IMR-90 (cell line): ENCODE results near the gene PRKCB. TPM values are rescaled to one million over a fixed set of nuclear protein-coding genes. Genes with fewer than 3 reads are reported as not detected.

Experiments used
- ATAC-seq: fragments of 200-7000 bp; cut with Tn5 transposase; 2 replicates; pipeline ENCODE4 v1.9.1; 2020; ENCODE audit warnings: low read depth, mild to moderate bottlenecking, moderate library complexity
- BruUV-seq: library from RNA; stranded (reverse); fragments of 400-500 nt; replicated peaks from 2 replicates; lab custom pipeline; 2021; lab: Mats Ljungman, UMichigan
- CTCF ChIA-PET: fragments of 300-600 bp; formaldehyde crosslinking; extraction: SDS; loops from one replicate; lab custom pipeline; 2021; ENCODE audit warnings: antibody characterized with exemption; lab: Yijun Ruan, JAX
- POLR2A ChIA-PET: fragments of 300-600 bp; sonication (Branson Sonifier 250); formaldehyde crosslinking; loops from one replicate; lab custom pipeline; 2022; ENCODE audit warnings: antibody characterized with exemption; ENCODE audit not compliant: unreplicated experiment; lab: Charles Lee
- DNase-seq: peaks from one replicate; pipeline ENCODE4 v3.0.0; 2013
- H2AFZ ChIP-seq: replicated peaks from 2 replicates; pipeline ENCODE3; 2013; ENCODE audit warnings: low read length, mild to moderate bottlenecking; ENCODE audit not compliant: poor library complexity
- H2AK5ac ChIP-seq: 2 replicates; pipeline ENCODE4 v1.6.1; 2013; ENCODE audit warnings: low read depth, low read length, inconsistent platforms
- H2AK9ac ChIP-seq: replicated peaks from 2 replicates; pipeline ENCODE3; 2013; ENCODE audit warnings: mild to moderate bottlenecking, low read depth, low read length, moderate library complexity; ENCODE audit not compliant: poor library complexity
- H2BK120ac ChIP-seq: 2 replicates; pipeline ENCODE4 v1.6.1; 2013; ENCODE audit warnings: low read depth, low read length, inconsistent platforms
- H2BK15ac ChIP-seq: 3 replicates; pipeline ENCODE4 v1.6.1; 2013; ENCODE audit warnings: low read depth, low read length, inconsistent platforms
- H2BK20ac ChIP-seq: 2 replicates; pipeline ENCODE4 v1.6.1; 2013; ENCODE audit warnings: low read depth, mild to moderate bottlenecking, inconsistent platforms, low read length, moderate library complexity
- H2BK5ac ChIP-seq: 2 replicates; pipeline ENCODE4 v1.6.1; 2013; ENCODE audit warnings: mild to moderate bottlenecking, low read depth, low read length, inconsistent platforms; ENCODE audit not compliant: poor library complexity, severe bottlenecking
- H3K14ac ChIP-seq: replicated peaks from 2 replicates; pipeline ENCODE4 v1.6.1; 2013; ENCODE audit warnings: low read depth, low read length, inconsistent platforms
- H3K18ac ChIP-seq: 2 replicates; pipeline ENCODE4 v1.6.1; 2013; ENCODE audit warnings: low read depth, low read length, control low read depth
- H3K23ac ChIP-seq: 2 replicates; pipeline ENCODE4 v1.6.1; 2013; ENCODE audit warnings: low read depth, low read length, inconsistent platforms
- H3K27ac ChIP-seq: 2 replicates; pipeline ENCODE4 v1.5.1; 2013; ENCODE audit warnings: mild to moderate bottlenecking, control low read depth, low read length; ENCODE audit not compliant: insufficient read depth
- H3K27me3 ChIP-seq: 2 replicates; pipeline ENCODE4 v1.6.1; 2013; ENCODE audit warnings: low read length; ENCODE audit not compliant: control insufficient read depth, insufficient read depth
- H3K36me3 ChIP-seq: 2 replicates; pipeline ENCODE4 v1.6.1; 2013; ENCODE audit warnings: low read length, mixed read lengths; ENCODE audit not compliant: control insufficient read depth, insufficient read depth
- H3K4ac ChIP-seq: 2 replicates; pipeline ENCODE4 v1.6.1; 2013; ENCODE audit warnings: low read depth, low read length, inconsistent platforms
- H3K4me1 ChIP-seq: 2 replicates; pipeline ENCODE4 v1.6.1; 2013; ENCODE audit warnings: low read length, mixed read lengths; ENCODE audit not compliant: control insufficient read depth, insufficient read depth
- H3K4me2 ChIP-seq: 2 replicates; pipeline ENCODE4 v1.6.1; 2013; ENCODE audit warnings: low read depth, mild to moderate bottlenecking, control low read depth, low read length, moderate library complexity
- H3K4me3 ChIP-seq: 2 replicates; pipeline ENCODE4 v1.5.1; 2013; ENCODE audit warnings: low read depth, mild to moderate bottlenecking, control low read depth, low read length, moderate library complexity; ENCODE audit not compliant: insufficient read depth
- H3K56ac ChIP-seq: 2 replicates; pipeline ENCODE4 v1.6.1; 2013; ENCODE audit warnings: low read length, inconsistent platforms; ENCODE audit not compliant: insufficient read depth; ENCODE audit errors: extremely low read depth
- H3K79me1 ChIP-seq, 2 experiments: 2 replicates each; pipeline ENCODE4 v1.6.1; 2013; ENCODE audit warnings: low read length in 2 of 2, inconsistent platforms in 1 of 2, low read depth in 1 of 2
- H3K9ac ChIP-seq: 2 replicates; pipeline ENCODE4 v1.6.1; 2013; ENCODE audit warnings: low read depth, low read length, control low read depth
- H3K9me1 ChIP-seq: 2 replicates; pipeline ENCODE4 v1.6.1; 2013; ENCODE audit warnings: low read length, inconsistent platforms; ENCODE audit not compliant: insufficient read depth
- H3K9me3 ChIP-seq: 2 replicates; pipeline ENCODE4 v1.6.1; 2013; ENCODE audit warnings: low read length; ENCODE audit not compliant: control insufficient read depth, insufficient read depth
- H4K20me1 ChIP-seq: 2 replicates; pipeline ENCODE4 v1.6.1; 2013; ENCODE audit warnings: low read length, inconsistent platforms; ENCODE audit not compliant: insufficient read depth
- H4K5ac ChIP-seq: 2 replicates; pipeline ENCODE4 v1.6.1; 2013; ENCODE audit warnings: mild to moderate bottlenecking, low read depth, low read length, control low read depth
- H4K8ac ChIP-seq, 2 experiments: 2 replicates each; pipeline ENCODE4 v1.6.1; 2013; ENCODE audit warnings: low read depth in 2 of 2, low read length in 2 of 2, control low read depth in 1 of 2, inconsistent platforms in 1 of 2
- H4K91ac ChIP-seq: 2 replicates; pipeline ENCODE4 v1.6.1; 2013; ENCODE audit warnings: low read depth, low read length, inconsistent platforms; ENCODE audit not compliant: insufficient read depth
- BHLHE40 ChIP-seq: fragments of 150-350 bp; IDR thresholded peaks from 2 replicates; pipeline ENCODE4 v1.6.1; 2016; ENCODE audit warnings: mild to moderate bottlenecking, low read depth, low read length
- CEBPB ChIP-seq: IDR thresholded peaks from 2 replicates; pipeline ENCODE4 v1.6.1; 2012; ENCODE audit warnings: low read depth, low read length, improper control_type of control experiment
- CTCF ChIP-seq: conservative IDR thresholded peaks from 2 replicates; pipeline ENCODE4 v1.5.1; 2012; ENCODE audit warnings: mild to moderate bottlenecking, low read depth, low read length, improper control_type of control experiment
- MAFK ChIP-seq: IDR thresholded peaks from 2 replicates; pipeline ENCODE4 v1.6.1; 2012; ENCODE audit warnings: low read depth, low read length, improper control_type of control experiment
- POLR2A ChIP-seq: IDR thresholded peaks from 2 replicates; pipeline ENCODE4 v1.6.1; 2012; ENCODE audit warnings: mild to moderate bottlenecking, low read depth, low read length
- WGBS, 2 experiments: methylation state at CpG; one replicate each; pipeline versions ENCODE4 v1.1.5 to v1.1.7; 2013; ENCODE audit warnings: missing lambda C conversion rate in 2 of 2; ENCODE audit not compliant: insufficient read length in 1 of 2; ENCODE audit errors: extremely low coverage in 2 of 2; 5-methylcytosine and 5-hydroxymethylcytosine counted together
- dilution Hi-C: fragments of 300-500 bp; cut with HindIII; formaldehyde crosslinking; loops from one replicate; pipeline ENCODE4 v1.14.3; 2018; ENCODE audit warnings: low sequenced_read_pairs; ENCODE audit not compliant: unreplicated experiment
- in situ Hi-C: fragments of 300-500 bp; cut with MboI; formaldehyde crosslinking; loops from 3 replicates; pipeline ENCODE4 v1.14.3; 2019; ENCODE audit warnings: low sequenced_read_pairs, inconsistent platforms, mixed read lengths
- intact Hi-C: fragments of 100-400 bp; cut with micrococcal nuclease; formaldehyde crosslinking; loops from 2 replicates; pipeline ENCODE4 v1.10.0; 2022
- polyA plus RNA-seq, 3 experiments: library from polyadenylated mRNA; depleted of rRNA; stranded (reverse); fragments of >200 nt; gene quantifications; 2 replicates each; pipeline ENCODE4 v1.2.3, GENCODE V29; 2012; ENCODE audit warnings: low replicate concordance in 1 of 3
- total RNA-seq: library from RNA; depleted of rRNA; stranded (reverse); fragments of >200 nt; gene quantifications from 2 replicates; pipeline ENCODE4 v1.2.3, GENCODE V29; 2012

Gene PRKCB
- total and polyA plus RNA-seq, 2 of the 4 experiments (the other 2 are of a cell fraction): under 0.01 TPM; not detected in 1

GRCh38 chr16:23945243-23945642, 109.5 kb downstream of the PRKCB start:
- H4K20me1 ChIP-seq: no peaks in the 10 kb centered on the region
- no peak overlapping the region for H2BK15ac ChIP-seq
- H3K27ac ChIP-seq: no peak overlapping the region
- H2BK120ac ChIP-seq: no peak overlapping the region
- in situ Hi-C loops (no loop called here), dilution Hi-C loops (no loop called here), intact Hi-C loops (no loop called here)
- no peaks in the 10 kb centered on the region for H3K79me1 ChIP-seq
- H3K36me3 ChIP-seq: no peaks in the 10 kb centered on the region
- H2AK9ac ChIP-seq: no peak overlapping the region
- no peak overlapping the region for H2AK5ac ChIP-seq
- H3K9ac ChIP-seq: no peak overlapping the region
- TF ChIP-seq BHLHE40 (no peak), MAFK (no peak), POLR2A (no peak), CEBPB (no peak), CTCF (no peak)
- H4K91ac ChIP-seq: no peak overlapping the region
- no peaks in the 10 kb centered on the region for H3K9me1 ChIP-seq
- no peak overlapping the region for H4K5ac ChIP-seq
- ATAC-seq (no peak), DNase-seq (no peak)
- no peak overlapping the region for H3K4me2 ChIP-seq
- no TSS peak for BruUV-seq
- H2BK20ac ChIP-seq: no peak overlapping the region
- H4K8ac ChIP-seq: no peak overlapping the region
- no peak overlapping the region for H3K4me3 ChIP-seq
- no peak overlapping the region for H2BK5ac ChIP-seq
- H3K14ac ChIP-seq: no peak overlapping the region
- WGBS, 2 experiments: no CpG with 5 or more reads among the region's 4 CpGs
- ChIA-PET CTCF (no interaction called here), POLR2A (no interaction called here)
- H3K23ac ChIP-seq: no peak overlapping the region
- no peak overlapping the region for H3K4ac ChIP-seq
- H3K4me1 ChIP-seq: no peaks in the 10 kb centered on the region
- no peaks in the 10 kb centered on the region for H3K27me3 ChIP-seq
- H3K9me3 ChIP-seq: no peaks in the 10 kb centered on the region
- no peak overlapping the region for H3K56ac ChIP-seq
- H3K18ac ChIP-seq: no peak overlapping the region
- H2AFZ ChIP-seq: no peak overlapping the region
